ENCODE data around the gene PTPRU.

GRCh38 chr1:29208442-29208841 is 27.9 kb upstream of the PTPRU start:
- TF ChIP-seq, protein P1, sequence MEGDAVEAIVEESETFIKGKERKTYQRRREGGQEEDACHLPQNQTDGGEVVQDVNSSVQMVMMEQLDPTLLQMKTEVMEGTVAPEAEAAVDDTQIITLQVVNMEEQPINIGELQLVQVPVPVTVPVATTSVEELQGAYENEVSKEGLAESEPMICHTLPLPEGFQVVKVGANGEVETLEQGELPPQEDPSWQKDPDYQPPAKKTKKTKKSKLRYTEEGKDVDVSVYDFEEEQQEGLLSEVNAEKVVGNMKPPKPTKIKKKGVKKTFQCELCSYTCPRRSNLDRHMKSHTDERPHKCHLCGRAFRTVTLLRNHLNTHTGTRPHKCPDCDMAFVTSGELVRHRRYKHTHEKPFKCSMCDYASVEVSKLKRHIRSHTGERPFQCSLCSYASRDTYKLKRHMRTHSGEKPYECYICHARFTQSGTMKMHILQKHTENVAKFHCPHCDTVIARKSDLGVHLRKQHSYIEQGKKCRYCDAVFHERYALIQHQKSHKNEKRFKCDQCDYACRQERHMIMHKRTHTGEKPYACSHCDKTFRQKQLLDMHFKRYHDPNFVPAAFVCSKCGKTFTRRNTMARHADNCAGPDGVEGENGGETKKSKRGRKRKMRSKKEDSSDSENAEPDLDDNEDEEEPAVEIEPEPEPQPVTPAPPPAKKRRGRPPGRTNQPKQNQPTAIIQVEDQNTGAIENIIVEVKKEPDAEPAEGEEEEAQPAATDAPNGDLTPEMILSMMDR (conservative IDR thresholded peaks at IDR 0.05; ENCODE audit: low read depth, low read length): no peak
- TF ChIP-seq EZH2 (IDR thresholded peaks at IDR 0.05; ENCODE audit: borderline replicate concordance, low read depth, low read length, poor library complexity, severe bottlenecking): no peak

Measured in A673 (cell line).